ENCODE results near the gene RMI2. TPM values are rescaled to one million over a fixed set of nuclear protein-coding genes. Genes with fewer than 3 reads are reported as not detected.

RMI2 gene
- total RNA-seq, 2 donors from 2014 or later = 1.4 to 2.1 TPM

GRCh38 chr16:11328172-11329070 lies 16.8 kb upstream of the RMI2 start:
- Mint-ChIP-seq H3K36me3 (ENCODE audit: low read depth) (peaks cover 2% of the 10 kb centered on the region), H3K27me3 (no peaks in the 10 kb centered on the region), H3K4me3 (peak overlapping the region; percentile 84), H3K27ac (peak overlapping the region; percentile 95), H3K4me1 (peaks cover 34% of the 10 kb centered on the region)
- DNase-seq = peak in 2 of 3 donors; percentile 10 to 20
- peak; percentile 78 for ATAC-seq
- no peaks in the 10 kb centered on the region for H3K9me3 ChIP-seq (ENCODE audit: control insufficient read depth, low read length, poor library complexity, severe bottlenecking)

DNA sequence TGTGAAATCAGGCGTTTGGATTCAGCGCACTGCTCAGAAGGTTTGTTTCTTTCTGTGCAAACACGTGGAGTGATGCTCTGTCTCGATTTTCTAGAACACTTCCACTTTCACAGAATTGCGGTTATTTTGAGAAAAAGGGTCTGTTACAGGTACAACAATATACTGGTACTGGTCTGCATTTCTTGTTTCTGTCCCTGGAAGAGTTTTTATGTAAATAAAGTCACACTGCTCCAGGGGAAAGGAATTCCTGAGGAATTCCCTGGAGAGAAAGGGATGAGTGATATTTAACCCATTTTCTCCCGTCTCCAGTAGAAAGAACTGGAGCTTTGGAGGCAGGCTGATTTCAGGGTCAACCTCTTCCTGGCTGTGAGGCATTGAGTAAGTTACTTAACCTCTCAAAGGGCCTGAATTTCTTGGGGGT lies 16.2 kb upstream of the RMI2 start:
- peaks cover 2% of the 10 kb centered on the region for H3K36me3 Mint-ChIP-seq (ENCODE audit: low read depth)
- ATAC-seq = peak; percentile 30
- H3K27ac Mint-ChIP-seq = peak overlapping the region; percentile 95
- no peaks in the 10 kb centered on the region for H3K27me3 Mint-ChIP-seq
- H3K4me1 Mint-ChIP-seq = peaks cover 34% of the 10 kb centered on the region
- H3K9me3 ChIP-seq (ENCODE audit: control insufficient read depth, low read length, poor library complexity, severe bottlenecking) = no peaks in the 10 kb centered on the region
- DNase-seq = no peak
- H3K4me3 Mint-ChIP-seq = peak overlapping the region; percentile 84

DNA sequence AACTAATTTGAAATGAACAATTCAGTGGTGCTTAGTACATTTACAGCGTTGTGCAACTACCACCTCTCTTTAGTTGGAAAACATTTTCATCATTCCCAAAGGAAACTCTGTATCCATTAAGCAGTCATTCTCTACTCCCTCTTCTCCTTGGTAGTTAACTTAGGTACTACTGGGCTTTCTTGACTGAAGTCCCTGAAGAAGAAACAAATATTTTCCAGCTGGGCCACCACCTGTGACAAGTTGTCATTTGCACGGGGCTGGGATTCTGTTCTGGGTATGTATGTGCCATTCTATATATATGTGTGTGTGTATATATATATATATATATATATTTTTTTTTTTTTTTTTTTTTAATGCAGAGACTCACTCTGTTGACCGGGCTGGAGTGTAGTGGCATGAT lies 15.4 kb upstream of the RMI2 start:
- ATAC-seq (no peak), DNase-seq (no peak)
- peak overlapping the region; percentile 32 for H3K27ac Mint-ChIP-seq
- peaks cover 2% of the 10 kb centered on the region for H3K36me3 Mint-ChIP-seq (ENCODE audit: low read depth)
- peaks cover 32% of the 10 kb centered on the region for H3K4me1 Mint-ChIP-seq
- H3K27me3 Mint-ChIP-seq = no peaks in the 10 kb centered on the region
- H3K9me3 ChIP-seq (ENCODE audit: control insufficient read depth, low read length, poor library complexity, severe bottlenecking) = no peaks in the 10 kb centered on the region
- no peak overlapping the region for H3K4me3 Mint-ChIP-seq

DNA sequence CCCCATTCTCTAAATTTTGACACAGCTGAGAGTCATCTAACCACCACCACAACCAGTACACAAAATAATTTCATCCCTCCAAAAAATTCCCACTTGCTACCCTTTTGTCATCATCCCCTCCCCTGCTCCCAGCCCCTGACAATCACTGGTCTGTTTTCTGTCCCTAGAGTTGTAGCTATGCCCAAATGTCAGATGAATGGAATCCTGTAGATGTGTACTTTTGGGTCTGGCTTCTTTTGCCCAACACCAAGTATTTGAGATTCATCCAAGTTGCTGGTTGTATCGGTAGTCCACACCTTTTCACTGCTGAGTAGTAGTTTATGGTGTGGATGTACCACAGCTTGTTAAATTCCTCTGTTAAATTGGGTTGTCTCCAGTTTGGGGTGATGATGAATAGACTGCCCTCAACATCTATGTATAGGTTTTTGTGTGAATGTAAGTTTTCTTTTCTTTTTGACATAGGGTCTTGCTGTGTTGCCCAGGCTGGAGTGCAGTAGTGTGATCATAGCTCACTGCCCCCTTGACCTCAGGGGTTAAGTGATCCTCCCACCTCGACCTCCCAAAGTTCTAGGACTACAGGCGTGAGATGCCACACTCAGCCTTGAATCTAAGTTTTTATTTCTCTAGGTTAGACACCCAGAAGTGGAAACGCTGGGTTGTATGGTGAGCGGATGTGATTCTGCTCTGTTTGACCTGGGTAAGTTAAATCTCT lies 14.6 kb upstream of the RMI2 start:
- DNase-seq = no peak
- peak overlapping the region; percentile 32 for H3K27ac Mint-ChIP-seq
- no peaks in the 10 kb centered on the region for H3K9me3 ChIP-seq (ENCODE audit: control insufficient read depth, low read length, poor library complexity, severe bottlenecking)
- H3K36me3 Mint-ChIP-seq (ENCODE audit: low read depth) = peaks cover 2% of the 10 kb centered on the region
- H3K4me3 Mint-ChIP-seq = no peak overlapping the region
- no peaks in the 10 kb centered on the region for H3K27me3 Mint-ChIP-seq
- ATAC-seq = no peak
- peaks cover 25% of the 10 kb centered on the region for H3K4me1 Mint-ChIP-seq

GRCh38 chr16:11331967-11332366 lies 13.3 kb upstream of the RMI2 start:
- H3K27ac Mint-ChIP-seq = no peak overlapping the region
- ATAC-seq = no peak
- H3K27me3 Mint-ChIP-seq = no peaks in the 10 kb centered on the region
- H3K36me3 Mint-ChIP-seq (ENCODE audit: low read depth) = peaks cover under 1% of the 10 kb centered on the region
- DNase-seq = no peak
- H3K4me1 Mint-ChIP-seq = peaks cover 21% of the 10 kb centered on the region
- H3K9me3 ChIP-seq (ENCODE audit: control insufficient read depth, low read length, poor library complexity, severe bottlenecking) = no peaks in the 10 kb centered on the region
- no peak overlapping the region for H3K4me3 Mint-ChIP-seq

DNA sequence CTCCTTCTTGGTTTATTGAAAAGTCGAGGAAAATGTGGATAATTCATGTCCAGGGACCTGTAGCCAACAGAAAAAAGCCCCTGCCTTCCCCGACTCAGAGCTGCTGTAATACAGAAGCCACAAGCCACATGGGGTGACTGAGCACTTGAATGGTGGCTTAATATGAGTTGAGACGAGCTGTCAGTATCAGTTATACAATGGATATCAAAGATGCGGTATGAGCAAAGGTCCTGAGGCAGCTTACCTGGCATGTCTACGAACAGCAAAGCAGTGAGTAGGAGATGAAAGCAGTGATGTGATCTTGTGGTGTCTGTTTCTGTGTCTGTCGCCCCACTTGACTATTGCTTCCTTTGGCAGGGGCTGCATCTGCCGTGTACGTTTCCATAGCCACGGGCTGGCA lies 12.2 kb upstream of the RMI2 start:
- H3K4me3 Mint-ChIP-seq = no peak overlapping the region
- DNase-seq = no peak
- ATAC-seq = no peak
- H3K9me3 ChIP-seq (ENCODE audit: control insufficient read depth, low read length, poor library complexity, severe bottlenecking) = no peaks in the 10 kb centered on the region
- no peaks in the 10 kb centered on the region for H3K27me3 Mint-ChIP-seq
- H3K4me1 Mint-ChIP-seq = peaks cover 12% of the 10 kb centered on the region
- no peak overlapping the region for H3K27ac Mint-ChIP-seq
- H3K36me3 Mint-ChIP-seq (ENCODE audit: low read depth) = no peaks in the 10 kb centered on the region

DNA sequence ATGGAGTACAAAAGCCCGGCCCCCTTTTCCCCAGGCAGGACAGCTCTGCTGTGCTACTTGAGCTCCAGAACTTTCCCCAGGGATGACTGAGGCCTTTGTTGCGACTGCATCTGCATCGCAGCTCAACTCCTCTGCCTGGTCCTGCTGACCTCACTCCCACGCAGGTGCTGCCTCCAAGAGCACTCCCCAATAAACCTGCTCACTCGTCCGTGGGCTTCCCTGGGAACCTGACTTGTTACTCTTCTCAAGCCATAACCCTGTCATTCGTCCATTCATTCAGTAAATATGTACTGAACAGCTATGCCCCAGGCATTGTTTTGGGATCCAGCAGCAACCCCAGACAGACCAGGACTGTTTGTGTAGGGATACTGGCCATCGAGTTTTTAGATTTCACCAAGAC lies 11.6 kb upstream of the RMI2 start:
- DNase-seq = no peak
- no peaks in the 10 kb centered on the region for H3K9me3 ChIP-seq (ENCODE audit: control insufficient read depth, low read length, poor library complexity, severe bottlenecking)
- Mint-ChIP-seq H3K36me3 (ENCODE audit: low read depth) (no peaks in the 10 kb centered on the region), H3K4me1 (peaks cover 5% of the 10 kb centered on the region), H3K27me3 (no peaks in the 10 kb centered on the region), H3K4me3 (no peak overlapping the region), H3K27ac (no peak overlapping the region)
- ATAC-seq = no peak

DNA sequence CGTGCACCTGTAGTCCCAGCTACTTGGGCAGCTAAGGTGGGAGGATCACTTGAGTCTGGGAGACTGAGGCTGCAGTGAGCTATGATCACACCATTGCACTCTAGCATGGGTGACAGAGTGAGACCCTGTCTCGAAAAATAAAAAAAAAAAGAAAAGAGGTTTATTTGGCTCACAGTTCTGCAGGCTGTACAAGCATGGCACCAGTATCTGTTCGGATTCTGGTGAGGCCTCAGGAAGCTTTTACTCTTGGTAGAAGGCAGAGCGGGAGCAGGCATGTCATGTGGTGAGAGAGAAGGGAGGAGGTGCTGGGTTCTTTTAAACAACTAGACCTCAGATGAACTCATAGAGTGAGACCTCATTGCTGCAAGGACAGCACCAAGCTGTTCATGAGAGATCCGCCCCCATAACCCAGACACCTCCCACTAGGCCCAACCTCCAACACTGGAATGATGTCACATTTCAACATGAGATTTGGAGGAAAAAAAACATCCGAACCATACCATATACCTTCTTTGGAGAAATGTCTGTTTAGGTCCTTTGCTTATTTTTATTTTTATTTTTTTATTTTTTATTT lies 10.3 kb upstream of the RMI2 start:
- H3K36me3 Mint-ChIP-seq (ENCODE audit: low read depth) = no peaks in the 10 kb centered on the region
- no peak overlapping the region for H3K4me3 Mint-ChIP-seq
- H3K27me3 Mint-ChIP-seq = no peaks in the 10 kb centered on the region
- ATAC-seq (no peak), DNase-seq (no peak)
- H3K27ac Mint-ChIP-seq = no peak overlapping the region
- no peaks in the 10 kb centered on the region for H3K9me3 ChIP-seq (ENCODE audit: control insufficient read depth, low read length, poor library complexity, severe bottlenecking)
- H3K4me1 Mint-ChIP-seq = no peaks in the 10 kb centered on the region

DNA sequence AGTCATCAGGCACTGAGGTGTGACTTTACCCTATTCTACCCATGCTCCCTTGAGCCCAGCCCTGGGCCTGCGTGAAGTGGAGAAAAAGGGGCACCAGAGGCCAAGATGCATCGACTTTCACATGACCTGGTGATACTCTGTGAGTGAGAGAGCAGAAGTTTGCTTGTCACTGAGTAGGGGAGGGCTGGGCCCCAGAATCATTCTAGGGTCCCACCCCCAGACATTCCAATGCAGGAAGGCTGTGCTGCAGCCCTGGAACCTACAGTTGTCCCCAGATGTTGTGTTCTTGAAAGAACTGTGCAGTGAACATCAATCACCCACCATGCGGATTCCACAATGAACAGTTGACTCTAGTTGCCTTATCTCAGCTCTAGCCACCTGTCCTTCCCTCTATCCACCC lies 6.2 kb upstream of the RMI2 start:
- H3K4me3 Mint-ChIP-seq = no peak overlapping the region

DNA sequence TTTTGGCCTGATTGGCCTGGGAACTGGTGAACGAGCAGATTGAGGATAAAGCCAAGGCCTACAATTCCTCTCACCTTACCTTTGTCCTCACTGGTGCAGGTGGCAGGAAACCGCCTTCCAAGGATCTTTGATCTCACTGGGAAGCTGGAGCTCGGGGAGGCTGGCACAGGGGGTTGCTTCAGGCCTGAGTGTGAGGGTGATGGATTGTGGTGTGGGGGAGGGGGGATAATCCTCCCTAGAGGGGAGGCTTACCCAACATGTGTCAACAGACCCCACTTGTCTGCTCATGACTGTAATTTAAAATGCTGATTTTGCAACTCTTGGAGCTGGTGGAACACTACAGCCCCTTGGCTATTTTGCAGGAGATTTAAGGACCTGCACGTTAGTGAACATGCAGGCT lies 4.5 kb upstream of the RMI2 start:
- Mint-ChIP-seq H3K27me3 (no peaks in the 10 kb centered on the region), H3K36me3 (ENCODE audit: low read depth) (no peaks in the 10 kb centered on the region), H3K27ac (no peak overlapping the region), H3K4me3 (no peak overlapping the region), H3K4me1 (peaks cover 4% of the 10 kb centered on the region)
- DNase-seq = no peak
- no peak for ATAC-seq
- H3K9me3 ChIP-seq (ENCODE audit: control insufficient read depth, low read length, poor library complexity, severe bottlenecking) = no peaks in the 10 kb centered on the region

More for the DNA sequence above, 6.2 kb upstream of the RMI2 start:
- Mint-ChIP-seq H3K4me1 (no peaks in the 10 kb centered on the region), H3K27me3 (no peaks in the 10 kb centered on the region), H3K27ac (no peak overlapping the region), H3K36me3 (ENCODE audit: low read depth) (no peaks in the 10 kb centered on the region)
- ATAC-seq (no peak), DNase-seq (no peak)
- H3K9me3 ChIP-seq (ENCODE audit: control insufficient read depth, low read length, poor library complexity, severe bottlenecking) = no peaks in the 10 kb centered on the region

DNA sequence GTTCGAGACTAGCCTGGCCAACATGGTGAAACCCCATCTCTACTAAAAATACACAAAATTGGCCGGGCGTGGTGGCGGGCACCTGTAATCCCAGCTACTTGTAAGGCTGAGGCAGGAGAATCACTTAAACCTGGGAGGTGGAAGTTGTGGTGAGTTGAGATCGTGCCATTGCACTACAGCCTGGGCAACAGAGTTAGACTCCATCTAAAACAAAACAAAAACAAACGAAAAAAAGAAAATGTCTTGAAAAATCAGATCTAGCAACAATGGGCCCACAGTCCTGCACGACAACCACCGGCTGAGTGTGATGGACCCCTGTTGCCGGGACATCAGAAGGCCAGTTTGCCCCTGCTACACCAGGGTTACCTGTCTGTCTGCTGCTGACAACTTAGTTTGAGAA lies 3.9 kb upstream of the RMI2 start:
- no peak for ATAC-seq
- no peak overlapping the region for H3K27ac Mint-ChIP-seq
- no peak for DNase-seq
- no peaks in the 10 kb centered on the region for H3K9me3 ChIP-seq (ENCODE audit: control insufficient read depth, low read length, poor library complexity, severe bottlenecking)
- no peaks in the 10 kb centered on the region for H3K36me3 Mint-ChIP-seq (ENCODE audit: low read depth)
- no peak overlapping the region for H3K4me3 Mint-ChIP-seq
- peaks cover 6% of the 10 kb centered on the region for H3K4me1 Mint-ChIP-seq
- H3K27me3 Mint-ChIP-seq = no peaks in the 10 kb centered on the region

GRCh38 chr16:11342021-11342855 lies 3.0 kb upstream of the RMI2 start:
- Mint-ChIP-seq H3K4me3 (no peak overlapping the region), H3K27me3 (no peaks in the 10 kb centered on the region), H3K4me1 (peaks cover 6% of the 10 kb centered on the region), H3K36me3 (ENCODE audit: low read depth) (no peaks in the 10 kb centered on the region), H3K27ac (peak overlapping the region; percentile 8)
- no peaks in the 10 kb centered on the region for H3K9me3 ChIP-seq (ENCODE audit: control insufficient read depth, low read length, poor library complexity, severe bottlenecking)
- DNase-seq (no peak), ATAC-seq (no peak)
